ENCODE data around the gene KLHL24. TPM values are rescaled to one million over a fixed set of nuclear protein-coding genes. Genes with fewer than 3 reads are reported as not detected.

Gene KLHL24
- total RNA-seq, 1 experiment from 2014 or later: 59.1 TPM

DNA sequence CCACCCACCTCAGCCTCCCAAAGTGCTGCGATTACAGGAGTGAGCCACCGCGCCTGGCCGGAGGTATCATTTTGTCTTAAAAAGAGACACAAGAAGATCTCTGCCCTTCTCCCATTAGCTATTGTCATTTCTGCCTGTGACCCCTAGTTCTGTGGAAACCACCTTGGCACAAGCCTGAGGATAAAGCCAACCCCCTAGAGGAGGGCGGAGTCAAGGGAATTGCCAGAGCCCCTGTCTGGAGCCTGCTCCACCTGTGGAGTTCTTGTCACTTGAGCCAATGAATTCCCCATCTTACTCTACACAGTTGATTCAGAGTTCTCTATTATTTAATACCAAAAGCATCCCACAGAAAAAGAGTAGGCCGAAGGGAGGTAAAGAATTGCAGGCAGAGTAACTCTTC, 45.0 kb upstream of the KLHL24 start:
- Histone ChIP-seq H3F3A (ENCODE audit: insufficient read depth, low read depth) (no peaks in the 10 kb centered on the region), H3K27me3 (ENCODE audit: insufficient read depth, low read depth) (no peaks in the 10 kb centered on the region), H4K20me1 (ENCODE audit: insufficient read depth) (no peaks in the 10 kb centered on the region), H3K79me2 (ENCODE audit: low read depth) (no peaks in the 10 kb centered on the region), H3K4me3 (no peak overlapping the region), H3K4me2 (no peak overlapping the region), H3K4me1 (replicated peaks; ENCODE audit: insufficient read depth) (no peaks in the 10 kb centered on the region), H2AFZ (no peak overlapping the region), H3K9me3 (ENCODE audit: insufficient read depth, low read depth) (no peaks in the 10 kb centered on the region), H3K9me2 (ENCODE audit: insufficient read depth) (no peaks in the 10 kb centered on the region; the same call in 1 of the 2 replicates), H3K27ac (no peak overlapping the region), H3K36me3 (ENCODE audit: low read depth) (no peaks in the 10 kb centered on the region)
- intact Hi-C loops (cut with micrococcal nuclease; ENCODE audit: unreplicated experiment): no loop called here
- DNase-seq: no peak
- POLR2A ChIA-PET (ENCODE audit: unreplicated experiment): no interaction called here
- TF ChIP-seq EZH2 (IDR thresholded peaks at IDR 0.05; ENCODE audit: low read depth): no peak
- TF ChIP-seq, protein P1, sequence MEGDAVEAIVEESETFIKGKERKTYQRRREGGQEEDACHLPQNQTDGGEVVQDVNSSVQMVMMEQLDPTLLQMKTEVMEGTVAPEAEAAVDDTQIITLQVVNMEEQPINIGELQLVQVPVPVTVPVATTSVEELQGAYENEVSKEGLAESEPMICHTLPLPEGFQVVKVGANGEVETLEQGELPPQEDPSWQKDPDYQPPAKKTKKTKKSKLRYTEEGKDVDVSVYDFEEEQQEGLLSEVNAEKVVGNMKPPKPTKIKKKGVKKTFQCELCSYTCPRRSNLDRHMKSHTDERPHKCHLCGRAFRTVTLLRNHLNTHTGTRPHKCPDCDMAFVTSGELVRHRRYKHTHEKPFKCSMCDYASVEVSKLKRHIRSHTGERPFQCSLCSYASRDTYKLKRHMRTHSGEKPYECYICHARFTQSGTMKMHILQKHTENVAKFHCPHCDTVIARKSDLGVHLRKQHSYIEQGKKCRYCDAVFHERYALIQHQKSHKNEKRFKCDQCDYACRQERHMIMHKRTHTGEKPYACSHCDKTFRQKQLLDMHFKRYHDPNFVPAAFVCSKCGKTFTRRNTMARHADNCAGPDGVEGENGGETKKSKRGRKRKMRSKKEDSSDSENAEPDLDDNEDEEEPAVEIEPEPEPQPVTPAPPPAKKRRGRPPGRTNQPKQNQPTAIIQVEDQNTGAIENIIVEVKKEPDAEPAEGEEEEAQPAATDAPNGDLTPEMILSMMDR (conservative IDR thresholded peaks at IDR 0.05): no peak
- CTCF ChIA-PET: no interaction called here
- no TSS peak for BruUV-seq (replicated peaks)

DNA sequence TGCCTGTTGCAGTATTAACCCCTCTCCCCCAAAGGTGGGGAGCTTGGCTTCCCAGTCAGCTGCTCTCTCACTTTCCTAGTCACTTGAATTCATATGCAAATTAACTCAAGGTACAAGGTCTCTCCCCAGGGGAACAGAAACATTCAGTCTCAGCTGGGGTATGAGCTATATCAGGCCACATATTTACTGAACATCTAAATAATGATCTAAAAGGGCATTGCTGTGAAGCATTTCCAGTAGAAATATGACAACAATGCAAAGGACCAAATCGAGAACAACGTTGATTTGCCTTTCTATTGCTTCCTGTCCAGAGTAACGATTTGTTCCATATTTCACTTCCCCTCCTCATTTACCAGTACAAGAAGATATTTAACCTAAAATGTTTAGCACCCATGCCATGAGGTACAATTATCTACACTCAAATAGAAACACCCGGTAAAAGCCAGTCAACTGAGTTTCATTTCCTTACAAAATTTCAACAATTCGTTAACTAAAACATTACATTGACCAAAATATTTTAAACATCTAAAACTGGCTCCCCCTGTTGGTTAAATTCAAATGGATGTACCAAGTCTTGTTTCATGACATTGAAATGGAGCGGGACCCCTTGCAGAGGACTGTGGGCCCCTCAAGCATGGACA, 43.4 kb upstream of the KLHL24 start:
- H3K36me3 ChIP-seq (ENCODE audit: low read depth): no peaks in the 10 kb centered on the region
- no peaks in the 10 kb centered on the region; the same call in 1 of the 2 replicates for H3K9me2 ChIP-seq (ENCODE audit: insufficient read depth)
- TF ChIP-seq, protein P1 (conservative IDR thresholded peaks at IDR 0.05): peak; percentile 58
- TF ChIP-seq EZH2 (IDR thresholded peaks at IDR 0.05; ENCODE audit: low read depth): no peak
- no TSS peak for BruUV-seq (replicated peaks)
- H3K4me2 ChIP-seq: no peak overlapping the region
- H3K4me3 ChIP-seq: no peak overlapping the region
- intact Hi-C loops (cut with micrococcal nuclease; ENCODE audit: unreplicated experiment): no loop called here
- H3F3A ChIP-seq (ENCODE audit: insufficient read depth, low read depth): no peaks in the 10 kb centered on the region
- ChIA-PET CTCF (interaction anchor here (0.5 kb wide), 1 partner anchor 222 kb away, joined by 3 read pairs; no protein-coding TSS in a partner anchor), POLR2A (ENCODE audit: unreplicated experiment) (no interaction called here)
- no peaks in the 10 kb centered on the region for H3K79me2 ChIP-seq (ENCODE audit: low read depth)
- H3K9me3 ChIP-seq (ENCODE audit: insufficient read depth, low read depth): no peaks in the 10 kb centered on the region
- H2AFZ ChIP-seq: no peak overlapping the region
- H3K4me1 ChIP-seq (replicated peaks; ENCODE audit: insufficient read depth): no peaks in the 10 kb centered on the region
- H4K20me1 ChIP-seq (ENCODE audit: insufficient read depth): no peaks in the 10 kb centered on the region
- no peak for DNase-seq
- H3K27me3 ChIP-seq (ENCODE audit: insufficient read depth, low read depth): no peaks in the 10 kb centered on the region
- no peak overlapping the region for H3K27ac ChIP-seq

DNA sequence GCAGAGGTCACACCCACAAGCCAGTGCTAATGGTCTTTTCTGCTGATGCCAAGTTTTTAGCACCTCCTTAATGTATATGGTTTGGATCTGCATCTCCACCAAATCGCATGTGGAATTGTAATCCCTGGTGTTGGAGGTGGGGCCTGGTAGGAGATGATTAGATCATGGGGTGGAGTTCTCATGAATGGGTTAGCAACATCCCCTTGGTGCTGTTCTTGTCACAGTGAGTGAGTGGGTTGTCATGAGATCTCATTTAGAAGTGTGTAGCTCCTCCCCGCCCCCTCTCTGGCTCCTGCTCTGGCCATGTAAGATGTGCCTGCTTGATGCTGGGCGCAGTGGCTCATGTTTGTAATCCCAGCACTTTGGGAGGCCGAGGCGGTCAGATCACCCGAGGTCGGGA, 42.6 kb upstream of the KLHL24 start:
- H3K36me3 ChIP-seq (ENCODE audit: low read depth): no peaks in the 10 kb centered on the region
- H3K4me1 ChIP-seq (replicated peaks; ENCODE audit: insufficient read depth): no peaks in the 10 kb centered on the region
- ChIA-PET POLR2A (ENCODE audit: unreplicated experiment) (interaction anchor here (0.6 kb wide), 1 partner anchor 105 kb away, joined by 3 read pairs; the partner anchor contains the start of gene YEATS2), CTCF (interaction anchor here (0.7 kb wide), 1 partner anchor 47 kb away, joined by 18 read pairs; no protein-coding TSS in a partner anchor)
- H4K20me1 ChIP-seq (ENCODE audit: insufficient read depth): no peaks in the 10 kb centered on the region
- no peaks in the 10 kb centered on the region; the same call in 1 of the 2 replicates for H3K9me3 ChIP-seq (ENCODE audit: insufficient read depth, low read depth)
- no peak for TF ChIP-seq EZH2 (IDR thresholded peaks at IDR 0.05; ENCODE audit: low read depth)
- TF ChIP-seq, protein P1 (conservative IDR thresholded peaks at IDR 0.05): no peak; the same call in 1 of the 2 replicates
- no peaks in the 10 kb centered on the region for H3F3A ChIP-seq (ENCODE audit: insufficient read depth, low read depth)
- H3K79me2 ChIP-seq (ENCODE audit: low read depth): no peaks in the 10 kb centered on the region
- no peak overlapping the region for H3K4me2 ChIP-seq
- intact Hi-C loops (cut with micrococcal nuclease; ENCODE audit: unreplicated experiment): no loop called here
- DNase-seq: no peak
- no peaks in the 10 kb centered on the region; the same call in 1 of the 2 replicates for H3K9me2 ChIP-seq (ENCODE audit: insufficient read depth)
- BruUV-seq (replicated peaks): no TSS peak
- H3K4me3 ChIP-seq: no peak overlapping the region
- H2AFZ ChIP-seq: no peak overlapping the region
- H3K27me3 ChIP-seq (ENCODE audit: insufficient read depth, low read depth): no peaks in the 10 kb centered on the region
- no peak overlapping the region for H3K27ac ChIP-seq
